Measurements from ENCODE around the gene ZNF213.

ZNF213 gene

GRCh38 chr16:3170440-3171180 lies 35.8 kb downstream of the ZNF213 start:
- H3K9me3 ChIP-seq (replicated peaks; ENCODE audit: insufficient read depth, low read length), result no peaks in the 10 kb centered on the region
- no peak overlapping the region for H3K9ac ChIP-seq (ENCODE audit: low read length)
- peaks cover 64% of the 10 kb centered on the region for H3K27me3 ChIP-seq (replicated peaks; ENCODE audit: insufficient read depth, low read length)
- no peak overlapping the region for H3K27ac ChIP-seq (ENCODE audit: low read length)
- peaks cover 37% of the 10 kb centered on the region for H3F3A ChIP-seq (ENCODE audit: insufficient read depth, low read length)
- no peaks in the 10 kb centered on the region for H3K36me3 ChIP-seq (replicated peaks; ENCODE audit: insufficient read depth, low read length)
- H3K79me2 ChIP-seq (ENCODE audit: low read length), result no peaks in the 10 kb centered on the region
- H3K4me2 ChIP-seq (ENCODE audit: low read depth, low read length), result peak overlapping the region; percentile 69; the same call in 1 of the 2 replicates
- peaks cover 24% of the 10 kb centered on the region for H3K4me1 ChIP-seq (ENCODE audit: low read length)
- TF ChIP-seq EZH2phosphoT487 (IDR thresholded peaks at IDR 0.05; ENCODE audit: low read length) (no peak), EZH2 (optimal IDR thresholded peaks at IDR 0.05; ENCODE audit: low read depth, low read length) (peak; percentile 16)
- TF ChIP-seq, protein P1, sequence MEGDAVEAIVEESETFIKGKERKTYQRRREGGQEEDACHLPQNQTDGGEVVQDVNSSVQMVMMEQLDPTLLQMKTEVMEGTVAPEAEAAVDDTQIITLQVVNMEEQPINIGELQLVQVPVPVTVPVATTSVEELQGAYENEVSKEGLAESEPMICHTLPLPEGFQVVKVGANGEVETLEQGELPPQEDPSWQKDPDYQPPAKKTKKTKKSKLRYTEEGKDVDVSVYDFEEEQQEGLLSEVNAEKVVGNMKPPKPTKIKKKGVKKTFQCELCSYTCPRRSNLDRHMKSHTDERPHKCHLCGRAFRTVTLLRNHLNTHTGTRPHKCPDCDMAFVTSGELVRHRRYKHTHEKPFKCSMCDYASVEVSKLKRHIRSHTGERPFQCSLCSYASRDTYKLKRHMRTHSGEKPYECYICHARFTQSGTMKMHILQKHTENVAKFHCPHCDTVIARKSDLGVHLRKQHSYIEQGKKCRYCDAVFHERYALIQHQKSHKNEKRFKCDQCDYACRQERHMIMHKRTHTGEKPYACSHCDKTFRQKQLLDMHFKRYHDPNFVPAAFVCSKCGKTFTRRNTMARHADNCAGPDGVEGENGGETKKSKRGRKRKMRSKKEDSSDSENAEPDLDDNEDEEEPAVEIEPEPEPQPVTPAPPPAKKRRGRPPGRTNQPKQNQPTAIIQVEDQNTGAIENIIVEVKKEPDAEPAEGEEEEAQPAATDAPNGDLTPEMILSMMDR (IDR thresholded peaks at IDR 0.05; ENCODE audit: low read length), result no peak
- no peak for DNase-seq
- no peaks in the 10 kb centered on the region for H4K20me1 ChIP-seq (ENCODE audit: insufficient read depth, low read length)
- no peaks in the 10 kb centered on the region for H3K9me2 ChIP-seq (replicated peaks; ENCODE audit: insufficient read depth, low read length)
- H3K4me3 ChIP-seq (ENCODE audit: low read length), result no peak overlapping the region; the same call in 1 of the 2 replicates
- no peak overlapping the region for H2AFZ ChIP-seq (ENCODE audit: low read length)

GRCh38 chr16:3171181-3171854 lies 36.5 kb downstream of the ZNF213 start:
- Histone ChIP-seq H3K9me3 (replicated peaks; ENCODE audit: insufficient read depth, low read length) (no peaks in the 10 kb centered on the region), H3K36me3 (replicated peaks; ENCODE audit: insufficient read depth, low read length) (no peaks in the 10 kb centered on the region), H3F3A (ENCODE audit: insufficient read depth, low read length) (peaks cover 37% of the 10 kb centered on the region), H4K20me1 (ENCODE audit: insufficient read depth, low read length) (no peaks in the 10 kb centered on the region), H3K9me2 (replicated peaks; ENCODE audit: insufficient read depth, low read length) (no peaks in the 10 kb centered on the region), H3K4me2 (ENCODE audit: low read depth, low read length) (peak overlapping the region; percentile 69), H3K27ac (ENCODE audit: low read length) (peak overlapping the region; percentile 68; the same call in 1 of the 2 replicates), H3K79me2 (ENCODE audit: low read length) (no peaks in the 10 kb centered on the region), H3K27me3 (replicated peaks; ENCODE audit: insufficient read depth, low read length) (peaks cover 70% of the 10 kb centered on the region), H3K4me3 (ENCODE audit: low read length) (peak overlapping the region; percentile 33), H2AFZ (ENCODE audit: low read length) (peak overlapping the region; percentile 20; the same call in 1 of the 2 replicates), H3K4me1 (ENCODE audit: low read length) (peaks cover 24% of the 10 kb centered on the region), H3K9ac (ENCODE audit: low read length) (peak overlapping the region; percentile 26; the same call in 1 of the 2 replicates)
- TF ChIP-seq EZH2phosphoT487 (IDR thresholded peaks at IDR 0.05; ENCODE audit: low read length) (no peak), EZH2 (optimal IDR thresholded peaks at IDR 0.05; ENCODE audit: low read depth, low read length) (no peak)
- TF ChIP-seq, protein P1 (IDR thresholded peaks at IDR 0.05; ENCODE audit: low read length), result no peak
- DNase-seq, result peak; percentile 72

DNA sequence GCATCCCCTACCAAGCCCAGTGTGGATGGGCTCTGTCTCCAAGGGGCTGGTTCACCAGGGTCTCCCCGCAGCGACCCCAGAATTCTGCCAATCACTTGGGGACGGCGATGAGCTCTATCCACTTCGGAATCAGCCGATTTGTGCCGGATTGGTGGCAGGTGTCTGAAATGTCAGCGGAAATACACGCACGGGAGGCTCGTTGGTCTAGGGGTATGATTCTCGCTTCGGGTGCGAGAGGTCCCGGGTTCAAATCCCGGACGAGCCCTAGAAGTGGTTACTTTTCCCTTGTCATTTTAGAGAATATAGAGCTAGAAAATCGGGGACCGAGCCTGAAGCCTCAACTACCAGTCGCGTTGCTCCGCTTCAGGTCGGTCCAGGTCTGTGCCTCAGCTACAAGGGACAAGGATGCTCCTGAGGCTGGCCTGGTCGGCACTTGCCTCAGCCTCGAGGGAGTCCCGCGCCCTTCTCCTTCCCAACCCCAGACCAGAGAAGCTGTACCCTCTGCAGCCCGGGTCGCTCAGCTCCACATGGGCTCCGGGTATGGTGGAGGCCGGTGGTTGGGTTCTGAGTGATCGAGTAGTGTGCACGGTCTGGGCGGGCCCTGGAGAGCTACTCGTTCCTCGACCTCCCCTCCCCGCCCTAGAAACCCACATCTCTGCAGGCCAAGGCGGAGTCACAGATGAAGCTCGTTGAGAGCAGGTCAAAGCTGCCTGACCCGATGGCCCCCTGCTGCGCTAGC lies 37.2 kb downstream of the ZNF213 start:
- Histone ChIP-seq H3K9me2 (replicated peaks; ENCODE audit: insufficient read depth, low read length) (no peaks in the 10 kb centered on the region), H3K27ac (ENCODE audit: low read length) (peak overlapping the region; percentile 68; the same call in 1 of the 2 replicates), H3K27me3 (replicated peaks; ENCODE audit: insufficient read depth, low read length) (peaks cover 70% of the 10 kb centered on the region), H4K20me1 (ENCODE audit: insufficient read depth, low read length) (no peaks in the 10 kb centered on the region), H3K9me3 (replicated peaks; ENCODE audit: insufficient read depth, low read length) (no peaks in the 10 kb centered on the region), H3K9ac (ENCODE audit: low read length) (peak overlapping the region; percentile 26; the same call in 1 of the 2 replicates), H3F3A (ENCODE audit: insufficient read depth, low read length) (peaks cover 37% of the 10 kb centered on the region), H3K79me2 (ENCODE audit: low read length) (no peaks in the 10 kb centered on the region), H3K4me2 (ENCODE audit: low read depth, low read length) (peak overlapping the region; percentile 69), H3K4me1 (ENCODE audit: low read length) (peaks cover 24% of the 10 kb centered on the region), H3K36me3 (replicated peaks; ENCODE audit: insufficient read depth, low read length) (no peaks in the 10 kb centered on the region), H3K4me3 (ENCODE audit: low read length) (peak overlapping the region; percentile 33), H2AFZ (ENCODE audit: low read length) (peak overlapping the region; percentile 20; the same call in 1 of the 2 replicates)
- DNase-seq, result peak; percentile 44
- TF ChIP-seq EZH2phosphoT487 (IDR thresholded peaks at IDR 0.05; ENCODE audit: low read length) (no peak), EZH2 (optimal IDR thresholded peaks at IDR 0.05; ENCODE audit: low read depth, low read length) (no peak)
- TF ChIP-seq, protein P1 (IDR thresholded peaks at IDR 0.05; ENCODE audit: low read length), result no peak
